ENCODE measurements around the gene ITGA2B. TPM values are rescaled to one million over a fixed set of nuclear protein-coding genes. Genes with fewer than 3 reads are reported as not detected.

The ITGA2B gene
- total and polyA plus RNA-seq, 3 donors from 2014 or later, result 5.1 to 6.7 (median 6.0) TPM

GRCh38 chr17:44383363-44383762, 6.1 kb downstream of the ITGA2B start:
- H3K27ac ChIP-seq, result no peak overlapping the region
- no peaks in the 10 kb centered on the region for H3K27me3 ChIP-seq
- TF ChIP-seq POLR2A (IDR thresholded peaks at IDR 0.05) (no peak), CTCF (IDR thresholded peaks at IDR 0.05) (no peak)
- H3K36me3 ChIP-seq (ENCODE audit: low read depth, missing control alignments), result no peaks in the 10 kb centered on the region
- no peak overlapping the region for H3K4me3 ChIP-seq
- intact Hi-C loops (cut with DNase I; ENCODE audit: low total_unique reads), result no loop called here
- WGBS, 2 donors, result 76 to 87% methylated on average over 10 to 15 of the region's 15 CpGs
- H3K4me1 ChIP-seq, result peaks cover 7% of the 10 kb centered on the region
- no peak for DNase-seq
- no peaks in the 10 kb centered on the region for H3K9me3 ChIP-seq

- H3K4me1 ChIP-seq, result peaks cover 7% of the 10 kb centered on the region
- H3K27me3 ChIP-seq, result no peaks in the 10 kb centered on the region
- intact Hi-C loops (cut with DNase I; ENCODE audit: low total_unique reads), result no loop called here
- no peaks in the 10 kb centered on the region for H3K36me3 ChIP-seq (ENCODE audit: low read depth, missing control alignments)
- 94 to 95% methylated on average over 6 of the region's 6 CpGs for WGBS, 2 donors
- H3K27ac ChIP-seq, result no peak overlapping the region
- H3K9me3 ChIP-seq, result no peaks in the 10 kb centered on the region
- no peak overlapping the region for H3K4me3 ChIP-seq
- DNase-seq, result no peak
- no peak for TF ChIP-seq POLR2A (IDR thresholded peaks at IDR 0.05)
- TF ChIP-seq CTCF (IDR thresholded peaks at IDR 0.05), result no peak
Observed at GRCh38 chr17:44382917-44383316, 6.5 kb downstream of the ITGA2B start.

GRCh38 chr17:44381810-44382305, 7.6 kb downstream of the ITGA2B start:
- Histone ChIP-seq H3K4me3 (no peak overlapping the region), H3K27ac (no peak overlapping the region), H3K27me3 (no peaks in the 10 kb centered on the region), H3K4me1 (peaks cover 7% of the 10 kb centered on the region), H3K36me3 (ENCODE audit: low read depth, missing control alignments) (no peaks in the 10 kb centered on the region), H3K9me3 (no peaks in the 10 kb centered on the region)
- 87 to 91% methylated on average over 4 of the region's 4 CpGs for WGBS, 2 donors
- DNase-seq, result no peak
- TF ChIP-seq POLR2A (IDR thresholded peaks at IDR 0.05), result no peak
- TF ChIP-seq CTCF (IDR thresholded peaks at IDR 0.05), result no peak
- intact Hi-C loops (cut with DNase I; ENCODE audit: low total_unique reads), result no loop called here

GRCh38 chr17:44380767-44381166, 8.7 kb downstream of the ITGA2B start:
- Histone ChIP-seq H3K36me3 (ENCODE audit: low read depth, missing control alignments) (no peaks in the 10 kb centered on the region), H3K9me3 (no peaks in the 10 kb centered on the region), H3K27ac (no peak overlapping the region), H3K4me3 (no peak overlapping the region), H3K27me3 (no peaks in the 10 kb centered on the region), H3K4me1 (peaks cover 16% of the 10 kb centered on the region)
- intact Hi-C loops (cut with DNase I; ENCODE audit: low total_unique reads), result no loop called here
- no peak for TF ChIP-seq CTCF (IDR thresholded peaks at IDR 0.05)
- TF ChIP-seq POLR2A (IDR thresholded peaks at IDR 0.05), result no peak
- no peak for DNase-seq
- 74 to 91% methylated on average over 4 to 9 of the region's 9 CpGs for WGBS, 2 donors

- no peaks in the 10 kb centered on the region for H3K9me3 ChIP-seq
- intact Hi-C loops (cut with DNase I; ENCODE audit: low total_unique reads), result no loop called here
- H3K27me3 ChIP-seq, result no peaks in the 10 kb centered on the region
- TF ChIP-seq POLR2A (IDR thresholded peaks at IDR 0.05) (no peak), CTCF (IDR thresholded peaks at IDR 0.05) (no peak)
- WGBS, 2 donors, result 94 to 95% methylated on average over 7 to 9 of the region's 10 CpGs
- no peaks in the 10 kb centered on the region for H3K36me3 ChIP-seq (ENCODE audit: low read depth, missing control alignments)
- no peak overlapping the region for H3K27ac ChIP-seq
- H3K4me3 ChIP-seq, result no peak overlapping the region
- DNase-seq, result no peak
- H3K4me1 ChIP-seq, result peaks cover 19% of the 10 kb centered on the region
Observed at GRCh38 chr17:44379887-44380286, 9.6 kb downstream of the ITGA2B start.
